Stimulated activated CD8-positive, alpha-beta memory T cell treated with anti-CD3 and anti-CD28 coated beads, Interleukin-15, amount 100 ng/mL, for 48 hours (primary cell): ENCODE measurements around the gene AKR1D1.
"Not testable (repeated sequence)": the region's sequence is repeated elsewhere in the genome, so short reads cannot be mapped to it uniquely, and the experiment has no call there.

Experiments used
- DNase-seq, 2 donors: peaks; one replicate each; pipeline ENCODE4 v3.0.0-alpha.2; 2020; ENCODE audit warnings: low read depth in 2 of 2

AKR1D1 gene

DNA sequence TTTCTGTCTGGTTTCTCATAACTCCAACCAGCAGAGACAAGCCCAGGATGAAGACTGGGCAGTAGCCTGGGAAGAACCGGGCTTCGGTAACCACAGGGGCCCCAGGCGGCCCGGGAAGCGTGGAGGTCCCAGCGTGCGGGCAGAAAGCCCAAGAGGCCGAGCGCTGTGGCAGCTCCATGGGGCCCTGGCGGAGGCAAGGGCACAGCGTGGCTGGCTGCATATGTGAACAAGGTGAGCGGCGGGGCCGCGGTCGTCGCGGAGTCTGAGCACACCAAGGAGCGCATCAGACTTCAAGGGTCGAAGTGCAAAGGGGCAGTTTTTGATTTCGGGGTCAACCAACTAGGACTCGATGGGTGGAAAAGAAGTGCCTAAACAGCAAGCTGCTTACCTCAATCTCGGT is 45.9 kb downstream of the AKR1D1 start:
- DNase-seq: no peak

DNA sequence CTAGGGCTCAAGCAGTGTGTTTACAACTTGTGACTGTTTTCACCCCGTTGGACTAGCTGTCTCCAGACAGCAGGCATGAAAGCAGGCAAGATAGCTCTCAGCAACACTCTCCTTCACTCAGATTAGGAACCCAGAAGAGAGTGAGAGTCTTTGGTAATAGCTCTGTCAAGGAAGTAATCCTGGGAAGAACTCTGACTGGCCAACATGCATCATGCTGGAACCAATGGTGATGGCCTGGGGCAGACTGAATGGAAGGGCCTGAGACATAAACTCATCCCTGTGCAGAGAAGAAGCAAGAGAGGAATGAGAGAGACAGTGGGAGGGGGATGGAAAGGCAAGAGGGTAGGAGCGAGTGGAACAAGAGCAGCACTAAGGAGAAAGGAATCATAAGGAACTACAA is 48.9 kb downstream of the AKR1D1 start:
- DNase-seq: no peak

DNA sequence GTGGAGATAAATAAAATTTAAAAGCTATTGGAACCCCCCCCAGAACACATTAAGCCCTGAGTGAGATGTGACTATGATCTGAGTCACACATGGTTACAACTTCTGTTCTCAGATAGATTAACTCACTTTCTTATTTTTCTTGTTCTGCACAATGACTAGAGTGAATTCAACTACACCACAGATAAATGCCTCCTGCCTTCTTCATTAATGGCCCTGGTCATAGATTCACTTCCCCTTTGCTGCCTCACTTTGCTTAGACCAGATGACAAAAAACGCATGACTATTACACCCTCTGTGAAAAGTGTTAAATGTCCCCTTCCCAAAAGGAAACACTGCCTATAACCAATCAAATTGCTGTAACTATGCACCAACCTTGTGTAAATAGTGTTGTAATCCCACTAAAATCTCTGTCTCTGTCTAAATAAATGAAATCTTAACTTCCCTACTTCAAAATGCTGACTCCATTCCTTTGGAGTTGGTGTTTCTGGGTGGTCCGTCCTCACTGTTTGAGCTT is 49.4 kb downstream of the AKR1D1 start:
- DNase-seq: no peak

DNA sequence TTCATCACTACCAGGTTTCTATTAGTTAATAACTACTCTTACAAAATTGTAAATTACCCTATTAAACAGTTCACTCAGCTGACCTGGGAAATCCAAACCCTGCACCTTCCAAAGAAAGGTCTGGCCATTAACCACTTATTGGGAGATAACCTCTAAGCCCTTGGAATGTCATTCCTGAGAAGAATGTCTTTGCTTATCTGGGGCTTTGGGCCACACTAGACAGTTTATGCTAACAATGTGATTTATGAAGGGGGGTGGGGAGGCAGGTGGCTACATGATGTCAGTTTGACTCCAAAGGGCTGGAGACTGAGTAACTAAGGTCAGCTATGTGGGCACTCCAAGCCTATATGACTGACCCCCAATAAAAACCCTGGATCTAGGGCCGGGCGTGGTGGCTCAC is 50.7 kb downstream of the AKR1D1 start:
- no peak for DNase-seq

DNA sequence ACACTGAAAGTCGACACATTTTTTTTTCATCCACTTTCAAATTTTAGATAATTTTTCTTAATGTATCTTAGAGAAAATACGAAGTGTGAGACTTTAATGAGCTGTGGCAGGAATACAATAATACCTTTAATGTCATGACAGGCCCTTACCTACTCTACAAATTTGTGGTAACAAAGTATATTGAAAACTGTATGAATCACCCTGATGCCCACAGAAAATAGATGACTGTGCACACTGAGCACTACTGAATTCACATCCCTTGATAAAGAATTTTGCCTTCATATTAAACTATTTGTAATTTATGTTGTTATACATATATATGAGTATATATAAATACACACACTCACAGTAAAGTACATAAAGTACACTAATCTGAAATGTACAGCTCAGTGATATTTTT is 51.7 kb downstream of the AKR1D1 start:
- no peak for DNase-seq

DNA sequence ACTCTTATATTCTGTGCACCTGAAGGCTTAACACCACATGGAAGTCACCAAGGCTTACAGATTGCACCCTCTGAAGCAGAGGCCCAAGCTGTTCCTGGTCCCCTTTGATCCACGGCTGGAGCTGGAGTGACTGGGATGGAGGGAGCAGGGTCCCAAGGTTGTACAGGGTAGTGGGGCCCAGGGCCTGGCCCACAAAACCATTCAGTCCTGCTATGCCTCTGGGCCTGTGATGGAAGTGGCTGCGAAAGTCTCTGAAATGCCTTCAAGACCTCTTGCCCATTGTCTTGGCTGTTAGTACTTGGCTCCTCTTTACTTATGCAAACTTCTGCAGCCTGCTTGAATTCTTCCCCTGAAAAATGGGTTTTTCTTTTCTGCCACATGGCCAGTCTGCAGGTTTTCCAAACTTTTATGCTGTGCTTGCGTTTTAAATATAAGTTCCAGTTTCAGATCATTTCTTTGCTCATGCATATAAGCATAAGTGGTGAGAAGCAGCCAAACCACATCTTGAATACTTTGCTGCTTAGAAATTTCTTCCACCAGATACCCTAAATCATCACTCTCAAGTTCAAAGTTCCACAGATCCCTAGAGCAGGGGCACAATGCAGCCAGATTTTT is 53.4 kb downstream of the AKR1D1 start:
- no peak for DNase-seq

DNA sequence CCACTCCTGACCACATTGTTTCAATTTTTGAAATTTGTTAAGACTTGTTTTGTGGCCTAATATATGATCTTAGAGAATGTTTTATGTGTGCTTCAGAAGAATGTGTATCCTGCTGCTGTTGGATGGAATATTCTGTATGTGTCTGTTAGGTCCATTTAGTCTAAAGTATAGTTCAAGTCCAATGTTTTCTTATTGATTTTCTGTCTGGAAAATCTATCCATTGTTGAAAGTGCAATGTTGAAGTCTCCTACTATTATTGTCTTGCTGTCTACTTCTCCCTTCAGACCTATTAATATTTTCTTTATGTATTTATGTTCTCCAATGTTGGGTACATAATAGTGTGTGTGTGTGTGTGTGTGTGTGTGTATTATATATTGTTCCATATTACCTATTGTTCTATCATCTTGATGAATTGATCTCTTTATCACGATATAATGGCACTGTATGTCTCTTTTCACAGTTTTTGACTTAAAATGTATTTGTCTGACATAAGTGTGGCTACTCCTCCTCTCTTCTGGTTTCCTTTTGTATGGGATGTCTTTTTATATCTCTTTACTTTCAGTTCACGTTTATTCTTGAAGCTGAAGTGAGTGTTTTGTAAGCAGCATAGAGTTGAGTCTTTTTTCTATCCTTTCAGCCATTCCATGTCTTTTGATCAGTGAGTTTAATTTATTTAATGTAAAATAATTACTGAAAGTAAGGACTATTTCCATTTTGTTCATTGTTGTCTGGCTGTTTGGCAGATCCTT is 61.3 kb downstream of the AKR1D1 start:
- no peak for DNase-seq

DNA sequence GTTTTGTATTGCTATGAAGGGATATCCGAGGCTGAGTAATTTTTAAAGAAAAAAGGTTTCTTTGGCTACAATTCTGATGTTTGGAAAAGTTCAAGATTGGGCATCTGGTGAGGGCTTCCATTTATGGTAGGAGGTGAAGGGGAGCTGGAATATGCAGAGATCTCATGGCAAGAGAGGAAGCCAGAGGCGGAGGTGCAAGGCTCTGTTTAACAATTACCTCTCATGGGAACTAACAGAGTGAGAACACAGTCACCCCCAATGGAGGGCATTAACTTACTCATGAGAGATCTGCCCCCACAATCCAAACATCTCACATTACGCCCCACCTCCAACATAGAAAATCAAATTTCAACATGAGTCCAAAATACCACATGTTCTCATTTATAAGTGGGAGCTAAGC is 62.0 kb downstream of the AKR1D1 start:
- DNase-seq: no peak

DNA sequence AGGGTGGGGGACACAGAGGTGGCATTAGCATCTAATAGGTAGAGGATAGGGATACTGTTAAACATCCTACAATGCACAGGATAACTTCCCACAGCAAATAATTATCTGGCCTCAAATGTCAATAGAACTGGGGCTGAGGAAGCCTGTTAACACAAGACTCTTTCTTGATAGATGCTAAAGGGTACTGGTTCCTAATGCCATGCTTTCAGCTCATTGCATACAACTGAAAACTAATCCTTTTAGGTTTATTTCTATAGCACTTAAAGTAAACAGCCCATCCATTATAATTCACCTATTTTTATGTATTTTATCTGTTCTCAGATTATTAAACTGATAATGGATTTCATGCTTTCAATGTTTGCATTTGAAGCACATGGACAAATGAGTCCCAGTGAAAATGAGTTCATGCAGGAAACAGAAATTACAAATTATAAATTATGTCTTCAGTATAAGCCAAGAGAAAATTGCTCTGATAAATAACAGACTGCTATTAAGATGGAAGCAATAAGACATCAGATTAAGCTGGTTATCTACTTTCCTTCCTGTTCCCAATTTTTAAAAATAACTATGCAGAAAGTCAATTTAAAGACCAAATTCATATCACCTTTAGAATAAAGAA is 66.4 kb downstream of the AKR1D1 start:
- DNase-seq: no peak

DNA sequence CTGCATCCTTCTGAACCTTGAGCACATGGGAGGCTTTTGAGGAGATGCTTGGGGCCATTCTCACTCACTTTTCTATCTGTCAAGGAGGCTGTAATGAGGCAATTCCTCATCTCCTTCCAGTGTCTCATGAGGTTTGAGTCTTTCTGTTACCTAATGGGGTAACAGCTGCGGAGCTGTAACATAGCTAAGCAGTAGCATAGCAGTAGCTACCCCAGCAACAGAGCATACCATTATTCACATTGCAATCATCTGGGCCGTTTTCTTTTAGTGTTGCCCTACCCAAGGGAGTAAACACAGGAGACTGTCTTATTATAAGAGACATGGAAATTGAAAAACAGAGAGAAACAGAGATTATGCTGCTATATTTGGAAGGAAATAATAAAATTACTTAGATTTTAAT is 68.7 kb downstream of the AKR1D1 start:
- no peak for DNase-seq

DNA sequence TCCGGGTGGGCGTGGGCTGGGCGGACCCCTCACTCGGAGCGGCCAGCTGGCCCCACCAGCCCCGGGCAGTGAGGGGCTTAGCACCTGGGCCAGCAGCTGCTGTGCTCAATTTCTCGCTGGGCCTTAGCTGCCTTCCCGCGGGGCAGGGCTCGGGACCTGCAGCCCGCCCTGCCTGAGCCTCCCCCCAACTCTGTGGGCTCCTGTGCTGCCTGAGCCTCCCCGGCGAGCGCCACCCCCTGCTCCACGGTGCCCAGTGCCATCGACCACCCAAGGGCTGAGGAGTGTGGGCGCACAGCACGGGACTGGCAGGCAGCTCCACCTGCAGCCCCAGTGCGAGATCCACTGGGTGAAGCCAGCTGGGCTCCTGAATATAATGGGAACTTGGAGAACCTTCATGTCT is 70.0 kb downstream of the AKR1D1 start:
- not testable (repeated sequence) for DNase-seq

DNA sequence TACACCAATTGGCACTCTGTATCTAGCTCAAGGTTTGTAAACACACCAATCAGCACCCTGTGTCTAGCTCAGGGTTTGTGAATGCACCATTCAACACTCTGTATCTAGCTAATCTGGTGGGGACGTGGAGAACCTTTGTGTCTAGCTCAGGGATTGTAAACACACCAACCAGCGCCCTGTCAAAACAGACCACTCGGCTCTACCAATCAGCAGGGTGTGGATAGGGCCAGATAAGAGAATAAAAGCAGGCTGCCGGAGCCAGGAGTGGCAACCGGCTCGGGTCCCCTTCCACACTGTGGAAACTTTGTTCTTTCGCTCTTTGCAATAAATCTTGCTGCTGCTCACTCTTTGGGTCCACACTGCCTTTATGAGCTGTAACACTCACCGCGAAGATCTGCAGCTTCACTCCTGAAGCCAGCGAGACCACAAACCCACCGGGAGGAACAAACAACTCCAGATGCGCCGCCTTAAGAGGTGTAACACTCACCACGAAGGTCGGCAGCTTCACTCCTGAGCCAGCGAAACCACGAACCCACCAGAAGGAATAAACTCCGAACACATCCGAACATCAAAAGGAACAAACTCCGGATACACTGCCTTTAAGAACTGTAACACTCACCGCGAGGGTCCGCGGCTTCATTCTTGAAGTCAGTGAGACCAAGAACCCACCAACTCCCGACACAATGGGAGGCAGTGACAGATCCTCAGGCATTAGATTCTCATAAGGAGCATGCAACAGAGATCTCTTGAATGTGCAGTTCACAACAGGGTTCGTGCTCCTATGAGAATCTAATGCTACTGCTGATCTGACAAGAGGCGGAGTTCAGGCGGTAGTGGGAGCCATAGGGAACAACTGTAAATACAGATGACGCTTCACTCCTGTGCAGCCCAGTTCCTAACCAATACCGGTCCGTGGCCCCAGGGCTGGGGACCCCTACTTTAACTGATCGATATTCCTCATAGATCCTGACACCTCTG is 70.8 kb downstream of the AKR1D1 start:
- not testable (repeated sequence) for DNase-seq

DNA sequence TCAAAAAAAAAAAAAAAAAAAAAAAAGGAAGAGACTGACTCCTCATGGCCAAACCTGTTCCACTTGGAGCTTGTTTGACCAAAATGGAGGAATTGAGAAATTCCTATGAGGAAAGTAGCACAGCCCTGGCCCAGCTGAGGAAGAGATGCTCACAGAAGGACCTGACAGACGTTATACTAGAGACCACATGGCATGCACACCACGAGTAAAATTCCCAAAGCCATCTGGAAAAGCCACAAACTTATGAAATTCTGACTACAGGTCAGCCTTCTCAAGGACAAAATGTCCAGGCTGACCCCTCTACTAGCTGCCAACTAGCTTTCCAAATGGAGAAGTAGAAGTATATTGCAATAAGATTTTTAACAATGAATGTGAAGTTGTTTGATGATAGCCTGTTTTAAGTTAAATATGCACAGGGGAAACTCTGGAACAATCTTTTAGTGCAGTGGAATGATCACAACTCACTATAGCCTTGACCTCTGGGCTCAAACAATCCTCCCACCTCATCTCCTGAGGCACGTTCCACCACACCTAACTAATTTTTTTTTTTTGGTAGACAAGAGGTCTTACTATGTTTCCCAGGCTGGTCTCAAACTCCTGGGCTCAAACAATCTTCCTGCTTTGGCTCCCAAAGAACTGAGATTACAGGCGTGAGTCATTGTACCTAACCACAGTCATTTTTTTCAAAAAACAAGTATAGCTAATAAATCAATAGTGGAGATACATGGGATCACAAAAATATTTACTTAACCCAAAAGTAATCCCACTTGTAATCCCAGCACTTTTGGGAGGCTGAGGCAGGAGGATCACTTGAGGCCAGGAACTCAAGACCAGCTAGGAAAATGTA is 75.7 kb downstream of the AKR1D1 start:
- DNase-seq: no peak

DNA sequence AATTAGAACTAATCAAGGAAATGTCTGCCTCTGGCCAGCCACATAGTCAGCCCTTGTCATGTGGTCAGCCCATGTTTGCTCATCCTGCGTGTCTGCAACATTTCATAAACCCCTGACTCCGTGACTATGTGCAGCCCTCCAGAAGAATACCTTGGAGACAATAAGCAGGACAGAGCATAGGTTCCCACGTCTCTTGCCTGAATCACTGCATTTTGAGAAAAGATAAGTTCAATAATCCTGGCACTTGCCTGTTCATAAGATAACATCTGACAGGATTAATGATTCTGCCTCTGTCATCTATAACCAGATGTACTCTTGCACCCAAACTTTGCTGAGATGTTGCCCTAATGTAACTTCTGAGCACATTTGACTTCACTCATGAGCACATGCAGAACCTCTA is 78.4 kb downstream of the AKR1D1 start:
- no peak for DNase-seq

DNA sequence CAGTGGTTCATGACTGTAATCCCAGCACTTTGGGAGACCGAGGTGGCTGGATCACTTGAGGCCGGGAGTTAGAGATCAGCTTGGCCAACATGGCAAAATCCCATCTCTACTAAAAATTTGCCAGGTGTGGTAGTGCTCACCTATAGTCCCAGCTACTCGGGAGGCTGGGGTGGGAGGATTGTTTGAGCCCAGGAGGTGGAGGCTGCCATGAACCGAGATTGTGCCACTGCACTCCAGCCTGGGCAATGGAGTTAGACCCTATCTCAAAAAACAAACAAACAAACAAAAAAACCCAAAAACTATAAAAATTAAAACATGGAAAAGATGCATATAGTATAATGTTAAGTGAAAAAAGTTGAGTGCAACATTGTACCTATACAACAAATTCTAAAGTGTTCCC is 81.4 kb downstream of the AKR1D1 start:
- no peak for DNase-seq

DNA sequence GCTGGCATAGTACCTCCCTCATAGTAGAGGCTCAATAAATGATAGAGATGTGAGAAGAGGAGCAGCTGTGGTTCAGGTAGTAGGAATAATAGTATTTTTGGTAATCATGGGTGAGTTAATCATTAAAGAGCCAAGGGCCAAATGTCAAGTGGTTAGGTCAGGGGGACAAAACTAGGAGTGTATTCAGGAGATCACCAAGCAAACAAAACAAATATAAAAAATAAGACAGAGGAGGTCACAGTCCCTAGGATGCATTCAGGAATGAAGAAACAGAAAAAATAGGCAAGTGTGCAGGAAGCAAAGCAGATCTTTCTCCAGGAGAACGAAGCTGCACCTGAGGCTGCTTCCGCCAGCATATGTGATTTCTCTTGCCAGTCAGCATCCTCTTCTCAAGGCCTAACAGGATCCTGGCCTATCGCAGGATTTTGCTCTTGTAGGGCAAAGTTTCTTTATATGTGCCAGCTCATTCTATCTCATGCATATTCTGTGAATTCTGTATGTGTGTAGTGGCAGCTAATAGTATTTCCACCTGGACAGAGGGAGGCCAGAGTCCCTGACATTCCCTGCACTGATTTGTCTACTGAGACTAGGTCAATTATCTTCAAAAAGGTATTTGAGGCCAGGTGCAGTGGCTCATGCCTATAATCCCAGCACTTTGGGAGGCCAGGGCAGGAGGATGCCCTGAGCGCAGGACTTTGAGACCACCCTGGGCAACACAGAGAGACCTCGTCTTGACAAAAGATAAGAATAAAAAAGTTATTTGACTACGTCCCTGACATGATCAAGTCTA is 82.7 kb downstream of the AKR1D1 start:
- no peak for DNase-seq

DNA sequence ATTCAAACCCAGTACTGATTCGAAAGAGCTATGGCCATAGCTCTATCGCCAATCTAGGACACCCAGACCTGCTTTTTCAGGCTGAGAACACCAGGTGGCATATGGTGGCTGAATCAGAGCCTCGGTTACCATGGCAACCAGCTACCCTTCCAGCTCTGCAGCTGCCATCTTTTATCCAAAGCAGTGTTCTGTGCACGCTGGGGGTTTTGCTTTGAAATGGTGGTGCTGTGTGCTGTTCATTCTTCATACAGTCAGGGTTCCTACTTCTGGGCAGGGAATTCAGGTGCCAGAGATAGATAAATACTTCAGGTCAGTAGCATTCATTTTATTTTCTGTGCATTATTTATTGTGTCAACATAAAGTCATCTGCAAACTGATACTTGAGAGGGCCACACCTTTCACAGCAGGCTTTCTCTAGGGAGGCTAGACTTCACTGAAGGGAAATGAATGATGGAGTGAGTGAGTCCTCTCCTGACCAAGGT is 85.4 kb downstream of the AKR1D1 start:
- peak; percentile 49 to 62 for DNase-seq

DNA sequence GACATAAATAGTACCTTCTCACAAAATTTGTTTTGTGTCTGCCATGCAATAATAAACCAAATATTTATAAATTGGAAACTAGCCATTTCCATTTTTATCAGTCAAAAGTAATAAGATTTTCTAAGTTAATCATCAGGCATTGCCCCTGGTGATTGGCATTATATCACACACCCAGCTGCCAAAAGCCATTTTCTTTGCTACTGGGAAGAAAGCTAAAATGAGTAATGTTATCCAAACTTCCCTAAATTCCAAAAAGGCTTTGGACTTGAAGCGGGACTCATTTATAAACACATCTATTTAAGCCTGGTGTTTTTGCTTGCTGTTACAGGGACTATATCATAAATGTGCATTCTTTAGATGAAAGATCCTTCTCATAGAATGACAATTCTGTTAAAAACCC is 86.0 kb downstream of the AKR1D1 start:
- DNase-seq: no peak

DNA sequence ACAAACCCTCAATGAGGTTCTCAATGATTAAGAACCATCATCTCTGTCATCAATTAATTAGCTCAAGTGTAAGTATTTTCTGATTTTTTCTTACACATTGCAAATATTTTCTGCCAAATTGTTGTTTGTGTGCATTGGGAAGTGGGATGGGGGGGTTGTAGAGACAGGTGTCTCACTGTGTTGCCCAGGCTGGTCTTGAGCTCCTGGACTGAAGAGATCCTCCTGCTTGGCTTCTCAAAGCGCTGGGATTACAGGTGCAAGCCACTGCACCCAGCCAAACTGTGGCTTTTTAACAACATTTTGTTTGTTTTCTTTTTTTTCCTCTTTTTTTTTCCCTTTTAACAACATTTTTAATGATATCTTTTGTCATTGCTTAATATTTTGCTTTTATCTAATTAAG is 87.5 kb downstream of the AKR1D1 start:
- DNase-seq: no peak

DNA sequence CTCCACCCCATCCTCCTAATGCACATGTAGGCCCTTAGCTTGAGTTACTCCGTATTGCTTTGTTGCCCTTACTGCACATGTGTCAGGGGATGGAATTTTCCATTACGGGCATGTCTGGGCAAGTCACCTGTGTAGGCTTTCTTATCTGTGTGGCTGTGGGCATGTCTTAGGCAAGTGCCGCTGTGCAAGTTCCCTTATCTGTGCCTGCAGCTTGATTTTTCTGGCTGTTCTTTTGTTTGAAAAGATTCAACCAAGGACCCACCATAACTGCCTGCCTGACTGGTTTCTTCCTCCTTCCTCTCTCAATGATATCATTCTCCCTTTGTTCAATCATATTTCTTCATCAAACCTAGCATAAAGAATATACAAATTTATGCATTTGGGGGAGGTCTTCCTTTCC is 88.5 kb downstream of the AKR1D1 start:
- DNase-seq: no peak
